GM12878 (cell line): ENCODE measurements around the gene PDE1C. TPM values are rescaled to one million over a fixed set of nuclear protein-coding genes. Genes with fewer than 3 reads are reported as not detected.

Experiments
- ATAC-seq: fragments of 200-7000 bp; cut with Tn5 transposase; 3 replicates; pipeline ENCODE4 v1.9.1; 2020; ENCODE audit warnings: mild to moderate bottlenecking, moderate library complexity
- BruUV-seq: library from RNA; stranded (reverse); fragments of 400-500 nt; replicated peaks from 2 replicates; lab custom pipeline; 2021; lab: Mats Ljungman, UMichigan
- CTCF ChIA-PET: fragments of 300-600 bp; sonication (Branson Sonifier 250); formaldehyde crosslinking; extraction: SDS; loops from one replicate; lab custom pipeline; 2021; ENCODE audit warnings: inconsistent platforms; lab: Yijun Ruan, JAX
- POLR2A ChIA-PET: fragments of 350-600 bp; formaldehyde crosslinking; extraction: SDS; loops from one replicate; lab custom pipeline; 2021; ENCODE audit warnings: inconsistent platforms; lab: Charles Lee
- RAD21 ChIA-PET: fragments of 300-600 bp; sonication (Branson Sonifier 250); formaldehyde crosslinking; loops from one replicate; lab custom pipeline; 2023; ENCODE audit warnings: antibody characterized with exemption; ENCODE audit not compliant: unreplicated experiment; lab: Charles Lee
- SMC1A ChIA-PET: fragments of 300-600 bp; sonication (Branson Sonifier 250); formaldehyde crosslinking; loops from one replicate; lab custom pipeline; 2023; ENCODE audit not compliant: unreplicated experiment, uncharacterized antibody; lab: Charles Lee
- DNase-seq: peaks from one replicate; pipeline ENCODE4 v3.0.0-alpha.2; 2011; ENCODE audit warnings: low read depth, low spot score
- FAIRE-seq: peaks from 3 replicates; lab custom pipeline; 2011; peaks lifted over from hg19 to GRCh38; lab: Jason Lieb, UNC
- H2AFZ ChIP-seq: 2 replicates; pipeline ENCODE4 v1.6.0; 2011; ENCODE audit warnings: low read depth, low read length, control low read depth; ENCODE audit not compliant: control insufficient read depth
- H3K27ac ChIP-seq: 2 replicates; pipeline ENCODE4 v1.5.1; 2011; ENCODE audit warnings: control low read depth; ENCODE audit not compliant: control insufficient read depth, insufficient read depth
- H3K27me3 ChIP-seq, 2 experiments: replicated peaks in 1 of 2; 2 replicates each; pipeline versions ENCODE4 v1.6.0 to v1.6.1; 2011; ENCODE audit warnings: low read length in 1 of 2; ENCODE audit not compliant: control insufficient read depth in 2 of 2, insufficient read depth in 2 of 2
- H3K36me3 ChIP-seq, 2 experiments: 2 replicates each; pipeline ENCODE4 v1.5.1; 2011; ENCODE audit warnings: low read length in 1 of 2; ENCODE audit not compliant: control insufficient read depth in 2 of 2, insufficient read depth in 2 of 2
- H3K4me1 ChIP-seq: 2 replicates; pipeline ENCODE4 v1.6.1; 2011; ENCODE audit warnings: mild to moderate bottlenecking, low read length, moderate library complexity, mixed read lengths; ENCODE audit not compliant: control insufficient read depth, insufficient read depth
- H3K4me2 ChIP-seq: 2 replicates; pipeline ENCODE4 v1.6.0; 2011; ENCODE audit warnings: control low read depth; ENCODE audit not compliant: control insufficient read depth, insufficient read depth
- H3K4me3 ChIP-seq: fragments of 200-600 bp; sonication (generic); 2 replicates; pipeline ENCODE4 v1.5.1; 2016
- H3K79me2 ChIP-seq: 2 replicates; pipeline ENCODE4 v1.6.0; 2011; ENCODE audit warnings: low read length; ENCODE audit not compliant: control insufficient read depth, insufficient read depth
- H3K9ac ChIP-seq: 2 replicates; pipeline ENCODE4 v1.8.0; 2011; ENCODE audit warnings: low read length, control low read depth, mixed read lengths; ENCODE audit not compliant: control insufficient read depth, insufficient read depth
- H3K9me3 ChIP-seq: replicated peaks from 3 replicates; pipeline ENCODE4 v1.5.1; 2011; ENCODE audit warnings: mild to moderate bottlenecking, low read length; ENCODE audit not compliant: control insufficient read depth, insufficient read depth
- H4K20me1 ChIP-seq: 2 replicates; pipeline ENCODE4 v1.6.0; 2011; ENCODE audit not compliant: control insufficient read depth, insufficient read depth
- CEBPB ChIP-seq, 2 experiments: fragments of 150-350 bp in 1 of 2; IDR thresholded peaks; 2 replicates each; pipeline ENCODE4 v1.6.1; 2012 to 2014; ENCODE audit warnings: low read depth in 2 of 2, low read length in 2 of 2, borderline replicate concordance in 1 of 2, inconsistent platforms in 1 of 2
- CHD1 ChIP-seq: IDR thresholded peaks from 2 replicates; pipeline ENCODE4 v1.6.1; 2012; ENCODE audit warnings: low read depth, low read length, improper control_type of control experiment
- HDGF ChIP-seq: fragments of 450-650 bp; IDR thresholded peaks from 2 replicates; pipeline ENCODE4 v1.6.1; 2016; ENCODE audit warnings: antibody characterized with exemption
- KAT2A ChIP-seq: conservative IDR thresholded peaks from 2 replicates; pipeline ENCODE4 v1.6.1; 2011; ENCODE audit warnings: low read depth, low read length; ENCODE audit not compliant: control insufficient read depth
- NFXL1 ChIP-seq: fragments of 450-650 bp; IDR thresholded peaks from 2 replicates; pipeline ENCODE4 v1.6.1; 2017; ENCODE audit warnings: antibody characterized with exemption, mild to moderate bottlenecking, borderline replicate concordance
- NRF1 ChIP-seq: conservative IDR thresholded peaks from 2 replicates; pipeline ENCODE4 v1.6.1; 2011; ENCODE audit warnings: mild to moderate bottlenecking, low read depth, low read length, improper control_type of control experiment
- PAX8 ChIP-seq: fragments of 450-650 bp; IDR thresholded peaks from 2 replicates; pipeline ENCODE4 v1.6.1; 2017; ENCODE audit warnings: mild to moderate bottlenecking, moderate library complexity
- POLR2AphosphoS2 ChIP-seq: IDR thresholded peaks from 2 replicates; pipeline ENCODE4 v1.6.1; 2011; ENCODE audit warnings: low read depth, mild to moderate bottlenecking, low read length, improper control_type of control experiment, moderate library complexity
- STAT3 ChIP-seq: IDR thresholded peaks from 2 replicates; pipeline ENCODE4 v1.6.1; 2011; ENCODE audit warnings: low read depth, low read length, improper control_type of control experiment
- SUZ12 ChIP-seq: fragments of 200-600 bp; sonication (generic); IDR thresholded peaks from one replicate; pipeline ENCODE4 v1.6.1; 2018; ENCODE audit warnings: antibody characterized with exemption, mild to moderate bottlenecking; ENCODE audit not compliant: unreplicated experiment
- YBX1 ChIP-seq: fragments of 450-650 bp; IDR thresholded peaks from 2 replicates; pipeline ENCODE4 v1.6.1; 2016; ENCODE audit warnings: antibody characterized with exemption
- ZBED1 ChIP-seq: IDR thresholded peaks from 2 replicates; pipeline ENCODE4 v1.6.1; 2016; ENCODE audit warnings: borderline replicate concordance
- WGBS: methylation state at CpG from one replicate; pipeline ENCODE4 v1.1.6; 2016; ENCODE audit warnings: low lambda C conversion rate; ENCODE audit not compliant: insufficient replicate concordance, insufficient coverage; ENCODE audit errors: missing lambda C conversion rate; 5-methylcytosine and 5-hydroxymethylcytosine counted together
- in situ Hi-C: fragments of 300-500 bp; cut with MboI; formaldehyde crosslinking; loops from 9 replicates; pipeline ENCODE4 v1.14.3; 2018; ENCODE audit warnings: mixed read lengths
- intact Hi-C: fragments of 100-400 bp; cut with micrococcal nuclease; formaldehyde crosslinking; loops from one replicate; pipeline ENCODE4 v1.14.2; 2022; ENCODE audit not compliant: unreplicated experiment
- polyA plus RNA-seq, 11 experiments: library from polyadenylated mRNA; depleted of rRNA in 4 of 11; unstranded in 6 of 11; stranded (reverse) in 5 of 11; fragments of >200 nt; fragmentation: Nextera tagmentation in 4 of 11; fragmentation: Illumina TruSeq in 1 of 11; extraction: Ambion mirVana in 4 of 11; extraction: Trizol in 1 of 11; gene quantifications; 1 replicate in 1 of 11; 2 replicates in 10 of 11; pipeline versions ENCODE4 v1.2.1 to v1.2.3, GENCODE V29; 2011 to 2016; ENCODE audit warnings: inconsistent platforms in 2 of 11, missing spikeins in 2 of 11, low read depth in 1 of 11
- total RNA-seq, 4 experiments: library from RNA; depleted of rRNA in 3 of 4; stranded (reverse); fragments of >200 nt in 3 of 4; fragmentation: Illumina TruSeq in 1 of 4; extraction: Trizol in 1 of 4; gene quantifications; 2 replicates each; pipeline versions ENCODE4 v1.2.1 to v1.2.3, GENCODE V29; 2013 to 2021
- TF ChIP-seq, protein P1 (sequence below): IDR thresholded peaks from 2 replicates; pipeline ENCODE4 v1.6.1; 2011; ENCODE audit warnings: low read depth, mild to moderate bottlenecking, low read length, moderate library complexity, borderline replicate concordance; ENCODE audit errors: extremely low read depth
- TF ChIP-seq, protein P2 (sequence below): IDR thresholded peaks from 2 replicates; pipeline ENCODE4 v1.6.1; 2012; ENCODE audit warnings: low read depth, low read length, improper control_type of control experiment
- TF ChIP-seq, protein P3 (sequence below): IDR thresholded peaks from 2 replicates; pipeline ENCODE4 v1.6.1; 2012; ENCODE audit warnings: low read depth, low read length, improper control_type of control experiment
- TF ChIP-seq, protein P4 (sequence below): fragments of 450-650 bp; formaldehyde crosslinking; IDR thresholded peaks from 2 replicates; pipeline ENCODE4 v1.4.0; 2020; ENCODE audit warnings: mild to moderate bottlenecking, moderate library complexity

Gene PDE1C
- total and polyA plus RNA-seq, 10 of the 15 experiments (the other 5 are each of a cell fraction or from before 2014, with no cell fraction given) = 0.29 to 2.3 (median 0.70) TPM

DNA sequence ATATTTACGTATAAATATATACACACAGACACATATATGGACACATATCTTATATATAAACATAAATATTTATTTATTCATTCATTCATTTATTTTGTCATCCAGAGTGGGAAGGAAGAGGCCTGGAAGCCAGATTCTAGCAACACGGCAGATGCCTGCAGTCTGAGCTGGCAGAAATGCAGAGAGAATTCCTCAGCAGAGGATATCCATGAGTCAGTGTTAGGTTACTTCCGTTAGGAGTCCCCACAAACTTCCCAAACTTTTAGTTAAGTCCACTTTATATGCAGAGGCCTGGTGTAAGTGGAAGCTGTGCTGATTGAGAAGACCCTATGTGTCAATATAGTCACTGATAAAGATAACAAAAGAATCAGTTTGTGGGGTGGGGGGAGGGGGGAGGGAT is 293.6 kb downstream of the PDE1C start (continued):
- TF ChIP-seq NRF1 = no peak
- no peak for TF ChIP-seq CEBPB (IDR thresholded peaks at IDR 0.05; ENCODE audit: borderline replicate concordance in 1 of 2, low read depth in 2 of 2, low read length in 2 of 2)

DNA sequence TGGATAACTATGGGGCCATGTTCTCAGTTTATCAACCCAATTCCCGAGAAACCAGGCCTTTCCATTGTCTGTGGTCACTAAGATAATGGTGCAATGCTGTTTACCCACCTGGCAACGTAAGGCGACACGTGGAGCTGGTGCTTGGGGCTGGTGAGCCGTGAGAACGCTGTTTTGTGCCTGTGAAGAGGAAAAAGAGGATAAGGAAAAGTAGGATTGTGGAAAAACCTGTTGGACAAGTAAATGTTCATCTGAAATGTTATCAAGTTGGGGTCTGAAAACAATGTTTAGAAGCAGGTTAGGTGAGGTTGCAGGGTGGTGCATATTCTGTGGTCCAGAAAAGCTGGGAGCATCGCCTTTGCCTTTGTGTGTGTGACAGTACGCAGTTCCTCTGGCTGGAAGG is 294.7 kb downstream of the PDE1C start:
- ATAC-seq (no peak), FAIRE-seq (no peak), DNase-seq (no peak)
- Histone ChIP-seq H4K20me1 (no peaks in the 10 kb centered on the region), H3K27me3 (no peaks in the 10 kb centered on the region), H3K79me2 (no peaks in the 10 kb centered on the region), H3K4me2 (no peak overlapping the region), H3K36me3 (no peaks in the 10 kb centered on the region), H3K4me3 (no peak overlapping the region), H3K27ac (no peak overlapping the region), H3K9ac (no peak overlapping the region), H3K4me1 (no peaks in the 10 kb centered on the region), H3K9me3 (no peaks in the 10 kb centered on the region), H2AFZ (no peak overlapping the region)
- ChIA-PET CTCF (no interaction called here), SMC1A (no interaction called here), POLR2A (no interaction called here), RAD21 (no interaction called here)
- in situ Hi-C loops (no loop called here), intact Hi-C loops (no loop called here)
- WGBS = 58% methylated on average over 8 of the region's 8 CpGs
- BruUV-seq = no TSS peak
- TF ChIP-seq YBX1 (no peak), CHD1 (no peak), SUZ12 (no peak), PAX8 (no peak), POLR2AphosphoS2 (no peak), ZBED1 (no peak), HDGF (no peak), KAT2A (no peak), NFXL1 (no peak), STAT3 (no peak)
- TF ChIP-seq, protein P1, sequence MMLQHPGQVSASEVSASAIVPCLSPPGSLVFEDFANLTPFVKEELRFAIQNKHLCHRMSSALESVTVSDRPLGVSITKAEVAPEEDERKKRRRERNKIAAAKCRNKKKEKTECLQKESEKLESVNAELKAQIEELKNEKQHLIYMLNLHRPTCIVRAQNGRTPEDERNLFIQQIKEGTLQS = no peak
- TF ChIP-seq, protein P2, sequence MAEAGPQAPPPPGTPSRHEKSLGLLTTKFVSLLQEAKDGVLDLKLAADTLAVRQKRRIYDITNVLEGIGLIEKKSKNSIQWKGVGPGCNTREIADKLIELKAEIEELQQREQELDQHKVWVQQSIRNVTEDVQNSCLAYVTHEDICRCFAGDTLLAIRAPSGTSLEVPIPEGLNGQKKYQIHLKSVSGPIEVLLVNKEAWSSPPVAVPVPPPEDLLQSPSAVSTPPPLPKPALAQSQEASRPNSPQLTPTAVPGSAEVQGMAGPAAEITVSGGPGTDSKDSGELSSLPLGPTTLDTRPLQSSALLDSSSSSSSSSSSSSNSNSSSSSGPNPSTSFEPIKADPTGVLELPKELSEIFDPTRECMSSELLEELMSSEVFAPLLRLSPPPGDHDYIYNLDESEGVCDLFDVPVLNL = no peak
- TF ChIP-seq, protein P3, sequence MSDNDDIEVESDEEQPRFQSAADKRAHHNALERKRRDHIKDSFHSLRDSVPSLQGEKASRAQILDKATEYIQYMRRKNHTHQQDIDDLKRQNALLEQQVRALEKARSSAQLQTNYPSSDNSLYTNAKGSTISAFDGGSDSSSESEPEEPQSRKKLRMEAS = no peak
- TF ChIP-seq, protein P4, sequence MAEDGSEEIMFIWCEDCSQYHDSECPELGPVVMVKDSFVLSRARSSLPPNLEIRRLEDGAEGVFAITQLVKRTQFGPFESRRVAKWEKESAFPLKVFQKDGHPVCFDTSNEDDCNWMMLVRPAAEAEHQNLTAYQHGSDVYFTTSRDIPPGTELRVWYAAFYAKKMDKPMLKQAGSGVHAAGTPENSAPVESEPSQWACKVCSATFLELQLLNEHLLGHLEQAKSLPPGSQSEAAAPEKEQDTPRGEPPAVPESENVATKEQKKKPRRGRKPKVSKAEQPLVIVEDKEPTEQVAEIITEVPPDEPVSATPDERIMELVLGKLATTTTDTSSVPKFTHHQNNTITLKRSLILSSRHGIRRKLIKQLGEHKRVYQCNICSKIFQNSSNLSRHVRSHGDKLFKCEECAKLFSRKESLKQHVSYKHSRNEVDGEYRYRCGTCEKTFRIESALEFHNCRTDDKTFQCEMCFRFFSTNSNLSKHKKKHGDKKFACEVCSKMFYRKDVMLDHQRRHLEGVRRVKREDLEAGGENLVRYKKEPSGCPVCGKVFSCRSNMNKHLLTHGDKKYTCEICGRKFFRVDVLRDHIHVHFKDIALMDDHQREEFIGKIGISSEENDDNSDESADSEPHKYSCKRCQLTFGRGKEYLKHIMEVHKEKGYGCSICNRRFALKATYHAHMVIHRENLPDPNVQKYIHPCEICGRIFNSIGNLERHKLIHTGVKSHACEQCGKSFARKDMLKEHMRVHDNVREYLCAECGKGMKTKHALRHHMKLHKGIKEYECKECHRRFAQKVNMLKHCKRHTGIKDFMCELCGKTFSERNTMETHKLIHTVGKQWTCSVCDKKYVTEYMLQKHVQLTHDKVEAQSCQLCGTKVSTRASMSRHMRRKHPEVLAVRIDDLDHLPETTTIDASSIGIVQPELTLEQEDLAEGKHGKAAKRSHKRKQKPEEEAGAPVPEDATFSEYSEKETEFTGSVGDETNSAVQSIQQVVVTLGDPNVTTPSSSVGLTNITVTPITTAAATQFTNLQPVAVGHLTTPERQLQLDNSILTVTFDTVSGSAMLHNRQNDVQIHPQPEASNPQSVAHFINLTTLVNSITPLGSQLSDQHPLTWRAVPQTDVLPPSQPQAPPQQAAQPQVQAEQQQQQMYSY (CRISPR knock-in tag) = no peak
